ENCODE data around the gene CLSTN3. TPM values are rescaled to one million over a fixed set of nuclear protein-coding genes. Genes with fewer than 3 reads are reported as not detected.
A peak's percentile ranks its signal among the peaks of the same experiment; 100 is the strongest.

Gene CLSTN3
- total and polyA plus RNA-seq, 2 donors (not counting 1 experiment from before 2014, with no cell fraction given) = 31.7 to 36.5 TPM

- 14% methylated on average over 16 of the region's 19 CpGs for WGBS (ENCODE audit: insufficient coverage)
- Histone ChIP-seq H4K20me1 (ENCODE audit: control insufficient read depth, insufficient read depth, low read length, poor library complexity, severe bottlenecking) (no peaks in the 10 kb centered on the region), H3K9me3 (ENCODE audit: control extremely low read depth in 1 of 3, control insufficient read depth in 2 of 3, insufficient read depth in 1 of 3, low read length in 2 of 3) (no peaks in the 10 kb centered on the region), H3K79me2 (ENCODE audit: control insufficient read depth, insufficient read depth, low read length) (no peaks in the 10 kb centered on the region), H3K4me3 (ENCODE audit: control extremely low read depth in 1 of 5, extremely low read depth in 1 of 5, insufficient read depth in 1 of 5, low read depth in 2 of 5, low read length in 4 of 5) (peak overlapping the region in 4 of 5 experiments; percentile 74 to 92 (median 77)), H3K4me2 (replicated peaks; ENCODE audit: low read depth, low read length, poor library complexity, severe bottlenecking) (peak overlapping the region; percentile 99), H3K27ac (ENCODE audit: low read length in 2 of 2) (peak overlapping the region; percentile 10 to 54), H2AFZ (ENCODE audit: insufficient read depth, low read depth, low read length, poor library complexity, severe bottlenecking) (peak overlapping the region; percentile 88), H3K9ac (ENCODE audit: low read length) (peak overlapping the region; percentile 92), H3K36me3 (replicated peaks in 1 of 2; ENCODE audit: control extremely low read depth in 1 of 2, control insufficient read depth in 1 of 2, extremely low read depth in 1 of 2, insufficient read depth in 2 of 2, low read length in 1 of 2) (no peaks in the 10 kb centered on the region), H3K27me3 (replicated peaks in 1 of 4; ENCODE audit: control extremely low read depth in 1 of 4, control insufficient read depth in 3 of 4, insufficient read depth in 4 of 4, low read length in 3 of 4) (no peaks in the 10 kb centered on the region), H3K4me1 (ENCODE audit: control insufficient read depth in 2 of 2, insufficient read depth in 2 of 2, low read length in 2 of 2) (peaks cover 16 to 26% of the 10 kb centered on the region in 2 donors)
- POLR2A ChIA-PET = interaction anchor here (0.9 kb wide), 1 partner anchor 9 kb away, joined by 3 read pairs; no protein-coding TSS in a partner anchor
- no peak for ATAC-seq (ENCODE audit: low read depth)
- Mint-ChIP-seq H3K27ac (peak overlapping the region; percentile 87), H3K4me3 (peak overlapping the region; percentile 98), H3K4me1 (peaks cover 30% of the 10 kb centered on the region), H3K9me3 (ENCODE audit: insufficient read depth) (no peaks in the 10 kb centered on the region), H3K27me3 (no peaks in the 10 kb centered on the region)
- no peak for DNase-seq
- TF ChIP-seq CTCF (IDR thresholded peaks at IDR 0.05) (no peak), EZH2 (IDR thresholded peaks at IDR 0.05; ENCODE audit: borderline replicate concordance, insufficient read depth, low read depth, low read length, poor library complexity, severe bottlenecking) (no peak)
- intact Hi-C loops (cut with micrococcal nuclease) = loop anchor here (1.0 kb wide), 1 partner anchor 60 kb away; the partner anchor contains the start of gene PEX5
- CTCF ChIA-PET = interaction anchor here (1.1 to 1.9 kb wide), 2 partner anchors 11 to 21 kb away, joined by 4 to 5 read pairs; partner anchors contain the start of gene C1RL
These were observed 792 bp upstream of the CLSTN3 start for GRCh38 chr12:7129287-7129871.
